ENCODE data around the gene TTK.

TTK gene

DNA sequence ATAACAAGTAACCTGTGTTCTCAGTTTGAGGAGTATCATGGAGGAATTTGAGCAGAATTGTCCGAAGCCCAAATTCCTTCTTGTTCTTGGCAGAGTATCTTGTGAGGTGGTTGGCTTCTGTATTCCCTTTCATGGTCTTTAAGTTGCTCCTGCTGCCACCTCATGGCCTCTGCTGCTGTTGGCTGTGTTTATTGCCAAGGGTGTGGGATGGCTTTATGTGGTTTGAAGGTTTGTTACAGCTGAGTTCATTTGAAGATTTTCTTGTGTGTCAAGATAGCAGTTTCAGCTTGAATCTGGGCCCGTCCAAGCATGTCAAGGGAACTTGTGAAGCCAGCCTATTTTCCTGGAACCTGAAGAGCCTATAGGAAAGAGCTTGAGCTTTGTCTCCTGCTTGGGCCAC is 20.2 kb upstream of the TTK start:
- TF ChIP-seq, protein P1, sequence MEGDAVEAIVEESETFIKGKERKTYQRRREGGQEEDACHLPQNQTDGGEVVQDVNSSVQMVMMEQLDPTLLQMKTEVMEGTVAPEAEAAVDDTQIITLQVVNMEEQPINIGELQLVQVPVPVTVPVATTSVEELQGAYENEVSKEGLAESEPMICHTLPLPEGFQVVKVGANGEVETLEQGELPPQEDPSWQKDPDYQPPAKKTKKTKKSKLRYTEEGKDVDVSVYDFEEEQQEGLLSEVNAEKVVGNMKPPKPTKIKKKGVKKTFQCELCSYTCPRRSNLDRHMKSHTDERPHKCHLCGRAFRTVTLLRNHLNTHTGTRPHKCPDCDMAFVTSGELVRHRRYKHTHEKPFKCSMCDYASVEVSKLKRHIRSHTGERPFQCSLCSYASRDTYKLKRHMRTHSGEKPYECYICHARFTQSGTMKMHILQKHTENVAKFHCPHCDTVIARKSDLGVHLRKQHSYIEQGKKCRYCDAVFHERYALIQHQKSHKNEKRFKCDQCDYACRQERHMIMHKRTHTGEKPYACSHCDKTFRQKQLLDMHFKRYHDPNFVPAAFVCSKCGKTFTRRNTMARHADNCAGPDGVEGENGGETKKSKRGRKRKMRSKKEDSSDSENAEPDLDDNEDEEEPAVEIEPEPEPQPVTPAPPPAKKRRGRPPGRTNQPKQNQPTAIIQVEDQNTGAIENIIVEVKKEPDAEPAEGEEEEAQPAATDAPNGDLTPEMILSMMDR (conservative IDR thresholded peaks at IDR 0.05; ENCODE audit: low read length) = no peak
- peak; percentile 22 for DNase-seq (ENCODE audit: low read depth)

DNA sequence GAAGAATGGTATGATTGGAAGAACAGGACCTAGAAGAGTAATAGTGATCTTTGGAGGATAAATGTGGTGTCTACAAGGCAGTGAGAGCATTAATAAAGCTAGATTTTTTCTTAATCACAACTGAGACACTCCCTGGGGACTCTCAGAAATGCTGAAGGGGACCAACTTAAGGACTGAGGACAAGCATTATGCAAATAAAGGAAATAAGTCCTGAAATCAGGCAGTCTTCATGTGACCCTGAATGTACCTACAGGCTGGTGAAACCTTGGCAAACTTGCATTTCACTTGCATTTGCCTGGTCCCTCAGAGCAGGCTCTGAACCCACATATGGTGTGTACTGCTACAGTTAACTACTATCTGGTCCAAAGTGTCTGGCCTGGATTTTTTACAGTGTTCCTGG is 19.3 kb upstream of the TTK start:
- no peak overlapping the region for H3K4me3 ChIP-seq (ENCODE audit: low read length)
- TF ChIP-seq, protein P1 (conservative IDR thresholded peaks at IDR 0.05; ENCODE audit: low read length) = no peak
- no peak for DNase-seq (ENCODE audit: low read depth)

More for the DNA sequence above, 20.2 kb upstream of the TTK start:
- H3K4me3 ChIP-seq (ENCODE audit: low read length) = no peak overlapping the region

DNA sequence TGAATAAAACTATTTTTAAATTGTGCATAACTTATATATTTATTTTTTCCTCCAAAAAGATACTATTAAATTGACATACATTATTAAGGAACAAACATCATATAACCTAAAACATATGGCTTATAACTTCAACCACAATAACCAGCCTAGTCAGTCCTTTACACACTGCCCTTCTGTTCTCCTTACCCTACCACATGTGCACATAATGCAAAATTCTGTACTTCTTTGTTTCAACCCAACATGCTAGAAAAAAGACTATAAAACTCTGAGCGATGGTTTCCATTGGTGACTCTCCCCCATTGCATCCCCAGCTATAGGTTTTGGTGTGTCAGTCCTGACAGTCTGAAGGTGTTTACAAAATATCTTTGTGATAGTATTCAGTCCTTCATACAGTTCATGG is 14.8 kb upstream of the TTK start:
- TF ChIP-seq, protein P1 (conservative IDR thresholded peaks at IDR 0.05; ENCODE audit: low read length) = no peak
- no peak overlapping the region for H3K4me3 ChIP-seq (ENCODE audit: low read length)
- DNase-seq (ENCODE audit: low read depth) = no peak

DNA sequence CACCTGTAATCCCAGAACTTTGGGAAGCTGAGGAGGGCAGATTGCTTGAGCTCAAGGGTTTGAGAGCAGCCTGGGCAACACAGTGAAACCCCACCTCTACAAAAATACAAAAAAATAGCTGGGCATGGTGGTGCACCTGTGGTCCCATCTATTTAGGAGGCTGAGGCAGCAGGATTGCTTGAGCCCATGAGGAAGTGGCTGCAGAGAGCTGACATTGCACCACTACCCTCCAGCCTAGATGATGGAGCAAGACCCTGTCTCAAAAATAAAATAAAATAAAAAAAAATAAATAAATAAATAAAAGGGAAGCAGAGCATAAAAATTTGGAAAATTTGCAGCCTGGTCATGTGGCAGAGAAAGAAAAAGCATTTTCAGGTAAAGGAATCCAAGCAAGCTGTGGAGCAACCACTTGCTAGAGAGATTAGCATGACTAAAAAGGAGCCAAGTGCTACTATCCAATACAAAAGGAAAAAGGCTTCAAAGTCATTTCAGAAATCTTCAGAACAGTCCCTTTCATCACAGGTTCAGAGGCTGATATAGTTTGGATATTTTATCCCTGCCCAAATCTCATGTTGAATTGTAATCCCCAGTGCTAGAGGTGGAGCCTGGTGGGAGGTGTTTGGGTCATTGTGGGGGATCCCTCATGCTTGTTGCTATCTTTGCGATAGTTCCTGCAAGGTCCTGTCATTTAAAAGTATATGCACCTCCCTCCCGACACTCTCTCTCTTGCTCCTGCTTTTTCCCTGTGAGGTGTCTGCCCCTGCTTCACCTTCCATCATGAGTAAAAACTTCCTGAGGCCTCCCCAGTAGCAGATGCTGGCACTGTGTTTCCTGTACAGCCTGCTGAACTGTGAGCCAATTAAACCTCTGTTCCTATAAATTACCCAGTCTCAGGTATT is 11.2 kb upstream of the TTK start:
- no peak overlapping the region for H3K4me3 ChIP-seq (ENCODE audit: low read length)
- TF ChIP-seq, protein P1 (conservative IDR thresholded peaks at IDR 0.05; ENCODE audit: low read length) = no peak
- no peak for DNase-seq (ENCODE audit: low read depth)

DNA sequence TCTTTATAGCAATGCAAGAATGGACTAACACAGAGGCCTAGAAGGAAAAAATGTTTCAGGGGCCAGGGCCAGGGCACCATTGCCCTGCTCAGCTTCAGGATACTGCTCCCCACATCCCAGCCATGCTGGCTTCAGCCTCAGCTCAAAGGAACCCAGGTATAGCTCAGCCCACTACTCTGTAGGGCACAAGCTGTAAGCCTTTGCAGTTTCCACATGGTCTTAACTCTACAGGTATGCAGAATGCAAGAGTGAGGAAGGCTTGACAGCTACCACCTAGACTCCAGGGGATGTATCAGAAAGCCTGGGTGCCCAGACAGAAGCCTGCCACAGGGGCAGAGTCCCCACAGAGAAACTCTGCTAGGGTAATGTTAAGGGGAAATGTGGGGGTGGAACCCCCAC is 10.5 kb upstream of the TTK start:
- no peak overlapping the region for H3K4me3 ChIP-seq (ENCODE audit: low read length)
- DNase-seq (ENCODE audit: low read depth) = no peak
- TF ChIP-seq, protein P1 (conservative IDR thresholded peaks at IDR 0.05; ENCODE audit: low read length) = no peak

DNA sequence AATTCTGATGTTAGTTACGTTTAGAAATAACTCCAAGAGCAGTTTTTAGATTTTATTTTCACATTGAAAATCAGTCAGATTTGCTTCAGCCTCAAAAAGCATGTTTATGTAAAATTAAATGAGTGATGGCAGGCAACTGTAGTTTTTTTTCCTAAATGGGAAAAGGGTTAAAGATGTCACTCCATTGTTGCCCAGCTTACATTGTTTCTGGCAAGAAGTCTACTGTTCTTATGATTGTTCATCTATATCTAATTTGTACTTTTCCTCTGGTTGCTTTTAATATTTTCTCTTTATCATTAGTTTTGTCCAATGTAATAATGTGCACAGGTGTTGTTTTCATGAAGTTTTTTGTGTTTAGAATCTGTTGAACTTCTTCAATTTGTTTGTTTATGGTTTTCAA is 6.7 kb upstream of the TTK start:
- no peak overlapping the region for H3K4me3 ChIP-seq (ENCODE audit: low read length)
- TF ChIP-seq, protein P1 (conservative IDR thresholded peaks at IDR 0.05; ENCODE audit: low read length) = no peak
- no peak for DNase-seq (ENCODE audit: low read depth)

DNA sequence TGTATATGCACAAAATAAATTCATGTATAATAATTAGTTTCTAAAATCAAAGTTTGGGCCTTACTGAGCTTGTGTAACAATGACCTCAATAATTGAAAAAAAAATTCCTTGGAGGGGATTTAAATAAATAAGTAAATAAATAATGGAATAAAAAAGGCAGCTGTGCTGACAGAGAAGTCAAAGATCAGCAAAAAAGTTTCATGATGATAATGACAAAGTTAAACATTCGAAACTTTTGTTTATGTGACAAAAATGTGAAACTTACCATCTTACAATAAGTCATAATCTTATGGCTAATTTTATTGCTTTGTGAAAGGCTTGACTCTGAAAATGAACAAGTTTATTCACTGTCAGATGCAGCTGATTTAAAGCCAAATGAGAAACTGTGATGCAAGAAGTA is 3.1 kb upstream of the TTK start:
- no peak overlapping the region for H3K4me3 ChIP-seq (ENCODE audit: low read length)

More for the DNA sequence above, 3.1 kb upstream of the TTK start:
- TF ChIP-seq, protein P1 (conservative IDR thresholded peaks at IDR 0.05; ENCODE audit: low read length) = no peak
- no peak for DNase-seq (ENCODE audit: low read depth)

Measured in AG10803 (cell line).